Subcutaneous adipose tissue (tissue), 4 donors: Measurements from ENCODE around the gene NUDT3. TPM values are rescaled to one million over a fixed set of nuclear protein-coding genes. Genes with fewer than 3 reads are reported as not detected.

Experiments
- CTCF ChIP-seq: fragments of 450-650 bp; IDR thresholded peaks from one replicate; pipeline ENCODE4 v1.5.1; 2016; ENCODE audit warnings: low read depth, mild to moderate bottlenecking, control low read depth, antibody characterized with exemption, moderate library complexity
- total RNA-seq, 4 donors: library from RNA; depleted of rRNA; stranded (reverse); fragments of >200 nt; gene quantifications; one replicate each; pipeline ENCODE4 v1.1.0, GENCODE V29; 2016

NUDT3 gene
- total RNA-seq = 10 to 100 TPM; 27.2 to 33.5 (median 30.5) TPM

DNA sequence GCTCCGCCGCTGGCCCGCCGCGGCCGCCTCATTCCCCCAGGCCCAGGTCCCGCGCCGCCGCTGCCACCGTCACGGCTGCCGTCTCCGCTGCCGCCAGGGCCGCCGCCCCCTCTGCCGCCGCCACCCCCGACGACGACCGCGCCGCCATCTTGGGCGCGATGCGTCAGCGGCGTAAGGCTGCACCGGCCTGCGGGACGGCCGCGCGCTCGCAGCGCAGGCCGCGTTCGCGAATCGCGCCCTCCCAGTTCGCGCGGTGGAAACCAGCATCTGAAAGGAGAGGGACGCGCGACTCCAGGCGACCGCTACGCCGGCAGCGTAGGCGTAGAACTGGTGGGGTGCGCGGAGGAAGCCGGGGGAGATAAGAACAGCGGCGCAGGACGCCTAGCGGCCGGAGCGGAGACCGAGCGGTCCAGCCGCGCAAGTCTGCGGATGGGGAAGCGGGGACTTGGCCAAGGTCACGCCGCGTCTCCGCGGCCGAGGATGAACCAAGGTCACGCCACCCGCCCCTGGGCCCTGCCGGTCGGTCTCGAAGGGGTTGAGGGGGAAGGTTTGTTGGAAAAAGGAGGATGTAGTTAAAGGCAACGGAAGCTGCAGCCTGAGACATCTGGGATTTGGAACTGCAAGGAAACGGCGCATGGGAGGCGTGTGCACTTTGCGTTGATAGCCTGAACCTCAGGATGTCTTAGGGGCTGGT lies at the start of gene NUDT3:
Gene NUDT3, minus strand, starts transcription at position 173 of the 694 bp plus-strand sequence. CDS start 307 bp downstream, outside the sequence.
- TF ChIP-seq CTCF = no peak

GRCh38 chr6:34441526-34441925 lies 49.1 kb upstream of the NUDT3 start:
- no peak for TF ChIP-seq CTCF

DNA sequence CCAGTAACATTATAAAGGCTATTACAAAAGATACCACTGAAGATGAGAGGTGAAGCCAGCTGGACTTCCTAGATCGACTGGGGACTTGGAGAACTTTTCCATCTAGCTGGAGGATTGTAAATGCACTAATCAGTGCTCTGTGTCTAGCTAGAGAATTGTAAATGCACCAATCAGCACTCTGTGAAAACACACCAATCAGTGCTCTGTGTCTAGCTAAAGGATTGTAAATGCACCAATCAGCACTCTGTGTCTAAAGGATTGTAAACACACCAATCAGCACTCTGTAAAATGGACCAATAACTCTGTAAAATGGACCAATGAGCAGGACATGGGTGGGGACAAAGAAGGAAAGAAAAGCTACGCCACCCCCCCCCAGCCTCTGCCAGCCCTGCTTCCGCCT lies 47.0 kb upstream of the NUDT3 start:
- TF ChIP-seq CTCF = no peak

DNA sequence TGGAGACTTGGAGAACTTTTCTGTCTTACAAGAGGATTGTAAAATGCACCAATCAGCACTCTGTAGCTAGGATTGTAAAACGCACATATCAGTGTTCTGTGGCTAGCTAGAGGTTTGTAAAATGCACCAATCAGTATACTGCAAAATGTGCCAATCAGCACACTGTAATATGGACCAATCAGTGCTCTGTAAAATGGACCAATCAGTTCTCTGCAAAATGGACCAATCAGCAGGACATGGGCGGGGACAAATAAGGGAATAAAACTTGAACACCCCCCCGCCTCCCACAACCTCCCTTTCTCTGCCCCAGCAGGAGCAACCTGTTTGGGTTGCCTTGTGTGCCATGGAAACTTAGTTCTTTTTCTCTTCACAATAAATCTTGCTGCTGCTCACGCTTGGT lies 46.2 kb upstream of the NUDT3 start:
- TF ChIP-seq CTCF = no peak

DNA sequence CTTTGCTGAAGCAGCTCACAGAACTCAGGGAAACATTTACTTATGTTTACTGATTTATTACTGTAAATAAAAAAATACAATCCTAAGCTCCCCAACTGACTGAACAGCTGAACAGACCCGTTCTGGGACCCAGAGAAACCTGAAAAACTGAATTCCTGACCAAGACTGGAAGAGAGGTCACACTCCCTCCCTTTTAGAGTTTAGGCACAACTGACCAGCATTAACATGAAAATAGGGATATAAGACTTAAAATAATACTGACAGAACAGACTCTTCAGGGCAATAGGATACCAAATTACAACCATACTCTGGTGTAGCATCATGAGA lies 45.1 kb upstream of the NUDT3 start:
- no peak for TF ChIP-seq CTCF

DNA sequence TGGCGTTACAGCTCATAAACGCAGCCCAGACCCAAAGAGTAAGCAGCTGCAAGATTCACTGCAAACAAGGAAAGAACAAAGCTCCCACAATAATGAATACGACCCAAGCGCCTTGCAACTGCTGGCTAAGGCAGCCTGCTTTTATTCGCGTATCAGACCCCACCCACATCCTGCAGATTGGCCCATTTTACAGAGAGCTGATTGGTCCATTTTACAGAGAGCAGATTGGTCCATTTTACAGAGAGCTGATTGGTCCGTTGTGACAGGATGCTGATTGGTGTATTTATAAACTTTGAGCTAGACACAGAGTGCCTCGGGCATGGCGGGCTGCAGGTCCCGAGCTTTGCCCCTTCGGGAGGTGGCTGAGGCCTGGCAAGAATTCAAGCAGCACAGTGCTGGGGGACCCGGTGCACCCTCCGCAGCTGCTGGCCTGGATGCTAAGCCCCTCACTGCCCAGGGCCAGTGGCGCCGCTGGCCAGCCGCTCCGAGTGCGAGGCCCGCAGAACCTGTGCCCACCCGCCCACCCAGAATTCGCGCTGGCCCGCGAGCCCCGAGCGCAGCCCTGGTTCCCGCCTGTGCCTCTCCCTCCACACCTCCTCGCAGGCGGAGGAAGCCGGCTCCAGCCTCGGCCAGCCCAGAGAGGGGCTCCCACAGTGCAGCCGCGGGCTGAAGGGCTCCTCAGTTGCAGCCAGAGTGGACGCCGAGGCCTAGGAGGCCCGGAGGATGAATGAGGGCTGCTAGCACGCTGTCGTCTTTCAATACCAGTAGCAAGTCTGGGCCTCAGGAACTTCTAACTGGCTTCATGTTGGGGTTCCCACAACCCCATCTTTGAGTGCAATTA lies 44.6 kb upstream of the NUDT3 start:
- TF ChIP-seq CTCF = no peak

DNA sequence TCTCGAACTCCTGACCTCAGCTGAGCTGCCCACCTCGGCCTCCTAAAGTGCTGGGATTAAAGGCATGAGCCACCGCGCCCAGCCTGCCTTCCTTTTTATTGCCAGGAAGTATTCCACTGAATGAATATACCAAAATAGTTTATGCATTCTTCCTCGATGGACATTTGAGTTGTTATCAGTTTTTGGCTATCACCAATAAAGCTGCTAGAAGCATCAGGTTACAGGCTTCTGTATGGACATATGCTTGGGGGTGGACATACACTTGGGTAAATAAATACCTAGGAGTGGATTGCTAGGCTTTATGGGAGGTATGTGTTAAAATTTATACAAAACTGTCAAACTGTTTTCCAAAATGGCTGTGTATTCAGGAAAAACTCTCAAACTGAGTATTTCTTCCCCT lies 43.4 kb upstream of the NUDT3 start:
- no peak for TF ChIP-seq CTCF
